Esophagus squamous epithelium (tissue), 4 donors: ENCODE measurements around the gene SIDT1.

Experiments used
- POLR2A ChIP-seq, 4 donors: fragments of 450-650 bp; IDR thresholded peaks; one replicate each; pipeline ENCODE4 v1.6.1; 2017; ENCODE audit warnings: antibody characterized with exemption in 4 of 4, mild to moderate bottlenecking in 4 of 4, moderate library complexity in 3 of 4
- TF ChIP-seq, protein P1 (sequence below), 6 experiments: fragments of 450-650 bp in 4 of 6; fragments of 200-600 bp in 2 of 6; sonication (generic) in 2 of 6; IDR thresholded peaks; one replicate each; pipeline ENCODE4 v1.5.1; 2016 to 2019; ENCODE audit warnings: antibody characterized with exemption in 6 of 6, mild to moderate bottlenecking in 4 of 6, moderate library complexity in 4 of 6

DNA sequence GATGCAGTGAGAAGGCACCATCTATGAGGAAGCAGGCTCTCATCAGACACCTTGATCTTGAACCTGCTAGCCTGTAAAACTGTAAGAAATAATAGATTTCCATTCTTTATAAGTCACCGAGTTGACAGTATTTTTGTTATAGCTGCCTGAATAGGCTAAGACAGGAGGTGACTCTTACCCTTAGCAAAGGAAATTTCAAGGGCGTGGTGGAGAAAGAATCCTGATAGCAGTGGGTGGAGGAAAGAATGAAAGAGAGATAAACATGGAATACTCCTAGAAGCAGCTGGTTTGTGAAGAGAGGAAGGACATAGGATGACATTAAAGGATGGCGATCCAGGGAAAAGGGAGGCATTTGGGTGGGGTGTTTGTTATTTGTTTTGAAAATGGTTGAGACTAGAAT is 41.4 kb downstream of the SIDT1 start:
- TF ChIP-seq, protein P1, sequence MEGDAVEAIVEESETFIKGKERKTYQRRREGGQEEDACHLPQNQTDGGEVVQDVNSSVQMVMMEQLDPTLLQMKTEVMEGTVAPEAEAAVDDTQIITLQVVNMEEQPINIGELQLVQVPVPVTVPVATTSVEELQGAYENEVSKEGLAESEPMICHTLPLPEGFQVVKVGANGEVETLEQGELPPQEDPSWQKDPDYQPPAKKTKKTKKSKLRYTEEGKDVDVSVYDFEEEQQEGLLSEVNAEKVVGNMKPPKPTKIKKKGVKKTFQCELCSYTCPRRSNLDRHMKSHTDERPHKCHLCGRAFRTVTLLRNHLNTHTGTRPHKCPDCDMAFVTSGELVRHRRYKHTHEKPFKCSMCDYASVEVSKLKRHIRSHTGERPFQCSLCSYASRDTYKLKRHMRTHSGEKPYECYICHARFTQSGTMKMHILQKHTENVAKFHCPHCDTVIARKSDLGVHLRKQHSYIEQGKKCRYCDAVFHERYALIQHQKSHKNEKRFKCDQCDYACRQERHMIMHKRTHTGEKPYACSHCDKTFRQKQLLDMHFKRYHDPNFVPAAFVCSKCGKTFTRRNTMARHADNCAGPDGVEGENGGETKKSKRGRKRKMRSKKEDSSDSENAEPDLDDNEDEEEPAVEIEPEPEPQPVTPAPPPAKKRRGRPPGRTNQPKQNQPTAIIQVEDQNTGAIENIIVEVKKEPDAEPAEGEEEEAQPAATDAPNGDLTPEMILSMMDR (IDR thresholded peaks at IDR 0.05), result no peak
- no peak for TF ChIP-seq POLR2A (IDR thresholded peaks at IDR 0.05)
